ENCODE measurements around the gene PROM1. TPM values are rescaled to one million over a fixed set of nuclear protein-coding genes. Genes with fewer than 3 reads are reported as not detected.

PROM1 gene
- total RNA-seq, 2 donors from 2014 or later, result 23.7 to 24.6 TPM

DNA sequence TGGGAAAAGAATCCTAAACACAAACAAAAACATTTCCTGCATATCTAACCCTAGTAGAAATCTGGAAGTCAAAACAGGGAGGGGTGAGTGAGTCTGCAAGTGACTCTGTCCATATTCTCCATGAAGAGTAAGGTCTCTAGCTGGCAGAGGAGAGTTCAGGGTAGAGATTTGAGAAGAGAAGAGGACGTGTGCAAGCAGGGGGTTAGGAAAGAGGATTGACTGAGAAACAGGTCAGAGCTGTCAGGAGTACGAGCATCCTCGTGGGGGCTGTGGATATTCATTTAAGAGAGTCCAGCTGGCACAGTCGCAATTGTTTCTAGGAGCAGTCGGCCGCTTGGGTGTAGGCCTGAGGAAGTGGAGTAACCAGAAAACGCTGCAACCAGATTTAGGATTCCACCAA is 27.9 kb downstream of the PROM1 start:
- WGBS, 2 donors, result 40 to 50% methylated on average over 7 of the region's 7 CpGs
- no peak for ATAC-seq
- H3K4me1 ChIP-seq, result peaks cover 15% of the 10 kb centered on the region
- no peak overlapping the region for H3K4me3 ChIP-seq
- no peaks in the 10 kb centered on the region for H3K27me3 ChIP-seq
- intact Hi-C loops (cut with DNase I), result no loop called here
- no peak for DNase-seq
- H3K27ac ChIP-seq, result peak overlapping the region in 3 of 4 donors; percentile 19 to 46 (median 29)
- H3K9me3 ChIP-seq, result no peaks in the 10 kb centered on the region
- H3K36me3 ChIP-seq (replicated peaks in 1 of 2; ENCODE audit: insufficient read depth in 1 of 2, low read depth in 2 of 2), result no peaks in the 10 kb centered on the region
- TF ChIP-seq POLR2A (IDR thresholded peaks at IDR 0.05), result no peak
- TF ChIP-seq, protein P1, sequence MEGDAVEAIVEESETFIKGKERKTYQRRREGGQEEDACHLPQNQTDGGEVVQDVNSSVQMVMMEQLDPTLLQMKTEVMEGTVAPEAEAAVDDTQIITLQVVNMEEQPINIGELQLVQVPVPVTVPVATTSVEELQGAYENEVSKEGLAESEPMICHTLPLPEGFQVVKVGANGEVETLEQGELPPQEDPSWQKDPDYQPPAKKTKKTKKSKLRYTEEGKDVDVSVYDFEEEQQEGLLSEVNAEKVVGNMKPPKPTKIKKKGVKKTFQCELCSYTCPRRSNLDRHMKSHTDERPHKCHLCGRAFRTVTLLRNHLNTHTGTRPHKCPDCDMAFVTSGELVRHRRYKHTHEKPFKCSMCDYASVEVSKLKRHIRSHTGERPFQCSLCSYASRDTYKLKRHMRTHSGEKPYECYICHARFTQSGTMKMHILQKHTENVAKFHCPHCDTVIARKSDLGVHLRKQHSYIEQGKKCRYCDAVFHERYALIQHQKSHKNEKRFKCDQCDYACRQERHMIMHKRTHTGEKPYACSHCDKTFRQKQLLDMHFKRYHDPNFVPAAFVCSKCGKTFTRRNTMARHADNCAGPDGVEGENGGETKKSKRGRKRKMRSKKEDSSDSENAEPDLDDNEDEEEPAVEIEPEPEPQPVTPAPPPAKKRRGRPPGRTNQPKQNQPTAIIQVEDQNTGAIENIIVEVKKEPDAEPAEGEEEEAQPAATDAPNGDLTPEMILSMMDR (IDR thresholded peaks at IDR 0.05), result no peak

DNA sequence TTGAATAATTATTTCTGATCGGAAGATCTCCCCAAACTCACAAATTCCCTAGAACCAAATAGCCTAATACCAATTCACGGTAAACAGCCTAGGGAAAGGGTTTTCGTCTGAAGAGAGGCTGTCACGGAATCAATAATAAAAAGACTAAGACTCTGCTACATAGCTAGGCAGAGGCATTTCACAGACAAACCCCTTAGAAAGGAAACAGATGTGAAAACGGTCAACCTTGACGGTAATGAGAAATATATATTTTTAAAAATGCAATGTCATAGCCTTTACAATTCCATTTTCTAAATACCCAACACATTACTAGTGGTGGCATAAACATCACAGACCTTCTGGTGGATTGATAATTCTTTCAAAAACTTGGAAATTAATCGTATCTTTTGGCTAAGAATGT is 28.4 kb downstream of the PROM1 start:
- Histone ChIP-seq H3K4me3 (no peak overlapping the region), H3K27me3 (no peaks in the 10 kb centered on the region), H3K4me1 (peaks cover 15% of the 10 kb centered on the region), H3K9me3 (no peaks in the 10 kb centered on the region), H3K36me3 (replicated peaks in 1 of 2; ENCODE audit: insufficient read depth in 1 of 2, low read depth in 2 of 2) (no peaks in the 10 kb centered on the region), H3K27ac (peak overlapping the region in 1 of 4 donors; percentile 46)
- intact Hi-C loops (cut with DNase I), result no loop called here
- DNase-seq, result no peak
- WGBS, 2 donors, result 58 to 67% methylated on average over 7 of the region's 7 CpGs
- TF ChIP-seq POLR2A (IDR thresholded peaks at IDR 0.05), result no peak
- TF ChIP-seq, protein P1 (IDR thresholded peaks at IDR 0.05), result no peak
- ATAC-seq, result no peak

DNA sequence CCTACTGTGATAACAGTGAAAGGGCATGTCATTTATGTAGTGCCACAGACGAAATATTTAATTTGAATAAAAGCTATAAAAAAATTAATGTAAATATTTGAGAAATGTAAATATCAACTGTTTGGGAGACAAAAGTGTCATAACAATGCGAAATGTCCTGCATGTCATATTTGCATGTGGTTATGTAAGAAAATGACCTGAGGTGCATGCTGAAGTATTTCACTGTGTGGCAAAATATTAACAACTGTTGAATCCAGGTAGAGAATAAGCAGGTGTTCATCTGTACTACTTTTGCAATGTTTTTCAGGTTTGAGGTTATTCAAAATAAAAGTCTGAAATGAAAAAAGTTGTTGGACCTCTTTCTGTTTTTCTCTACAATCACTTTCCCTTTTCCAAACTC is 30.9 kb downstream of the PROM1 start:
- intact Hi-C loops (cut with DNase I), result no loop called here
- no peak overlapping the region for H3K4me3 ChIP-seq
- peak overlapping the region in 2 of 4 donors; percentile 46 to 48 for H3K27ac ChIP-seq
- H3K9me3 ChIP-seq, result no peaks in the 10 kb centered on the region
- H3K27me3 ChIP-seq, result no peaks in the 10 kb centered on the region
- ATAC-seq, result peak; percentile 38
- no peaks in the 10 kb centered on the region for H3K36me3 ChIP-seq (replicated peaks in 1 of 2; ENCODE audit: insufficient read depth in 1 of 2, low read depth in 2 of 2)
- DNase-seq, result no peak
- TF ChIP-seq POLR2A (IDR thresholded peaks at IDR 0.05), result no peak
- TF ChIP-seq, protein P1 (IDR thresholded peaks at IDR 0.05), result no peak
- H3K4me1 ChIP-seq, result peaks cover 15% of the 10 kb centered on the region
- WGBS, 2 donors, result 29 to 43% methylated on average over 2 of the region's 2 CpGs

DNA sequence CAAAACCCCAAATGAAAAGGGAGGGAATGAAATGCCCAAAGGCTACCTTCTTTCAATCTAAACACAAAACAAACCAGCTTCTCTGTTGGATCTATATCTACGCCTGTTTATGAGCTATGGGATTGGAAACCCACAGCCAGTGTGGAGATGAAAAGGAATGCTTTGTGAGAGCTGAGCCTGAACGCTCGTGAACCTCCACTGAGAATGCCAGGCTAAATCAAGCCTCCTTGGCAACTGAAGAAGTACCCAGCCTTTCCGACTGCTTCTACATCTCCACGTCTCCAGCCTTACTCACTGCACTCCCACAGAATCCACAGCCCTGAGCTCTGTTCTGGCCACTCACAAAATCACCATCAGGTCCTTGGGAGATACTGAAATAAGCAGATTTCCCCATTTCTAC is 31.8 kb downstream of the PROM1 start:
- intact Hi-C loops (cut with DNase I), result no loop called here
- H3K4me1 ChIP-seq, result peaks cover 11% of the 10 kb centered on the region
- H3K9me3 ChIP-seq, result no peaks in the 10 kb centered on the region
- no peak overlapping the region for H3K4me3 ChIP-seq
- TF ChIP-seq, protein P1 (IDR thresholded peaks at IDR 0.05), result no peak
- no peak for TF ChIP-seq POLR2A (IDR thresholded peaks at IDR 0.05)
- DNase-seq, result no peak
- no peak for ATAC-seq
- H3K36me3 ChIP-seq (replicated peaks in 1 of 2; ENCODE audit: insufficient read depth in 1 of 2, low read depth in 2 of 2), result no peaks in the 10 kb centered on the region
- 81 to 83% methylated on average over 5 of the region's 5 CpGs for whole genome bisulfite sequencing, 2 donors
- no peaks in the 10 kb centered on the region for H3K27me3 ChIP-seq
- H3K27ac ChIP-seq, result peak overlapping the region in 2 of 4 donors; percentile 31 to 46

DNA sequence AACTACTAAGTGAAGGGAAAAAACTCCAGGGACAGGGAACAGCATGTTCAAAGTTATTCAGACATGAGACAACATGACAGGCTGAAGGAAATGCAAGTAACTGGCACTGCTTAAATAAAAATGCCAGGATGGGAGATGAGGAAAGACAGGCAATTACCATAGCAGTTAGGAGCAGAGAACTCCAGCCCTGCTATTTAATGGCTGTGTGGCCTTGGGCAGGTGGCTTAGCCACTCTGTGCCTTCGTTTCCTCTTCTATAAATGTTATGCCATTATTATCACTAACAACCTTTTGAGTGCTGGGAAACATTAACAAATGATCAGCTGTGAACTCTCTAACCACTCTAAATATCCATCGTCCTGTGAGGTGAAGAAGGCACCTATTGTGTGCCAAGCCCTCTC is 32.7 kb downstream of the PROM1 start:
- intact Hi-C loops (cut with DNase I), result no loop called here
- Histone ChIP-seq H3K4me3 (no peak overlapping the region), H3K27ac (peak overlapping the region in 1 of 4 donors; percentile 1), H3K9me3 (no peaks in the 10 kb centered on the region), H3K27me3 (no peaks in the 10 kb centered on the region), H3K36me3 (replicated peaks in 1 of 2; ENCODE audit: insufficient read depth in 1 of 2, low read depth in 2 of 2) (no peaks in the 10 kb centered on the region), H3K4me1 (peaks cover 4% of the 10 kb centered on the region)
- DNase-seq (no peak), ATAC-seq (no peak)
- TF ChIP-seq POLR2A (IDR thresholded peaks at IDR 0.05), result no peak
- TF ChIP-seq, protein P1 (IDR thresholded peaks at IDR 0.05), result no peak
- WGBS, 2 donors, result 48 to 62% methylated on average over 2 of the region's 2 CpGs

Data from body of pancreas (tissue), 4 donors.